Caco-2 (cell line): ENCODE measurements around the gene DKK1. TPM values are rescaled to one million over a fixed set of nuclear protein-coding genes. Genes with fewer than 3 reads are reported as not detected.
A peak's percentile ranks its signal among the peaks of the same experiment; 100 is the strongest.

ENCODE experiments used
- BruUV-seq: library from RNA; stranded (reverse); fragments of 400-500 nt; replicated peaks from 2 replicates; lab custom pipeline; 2021; lab: Mats Ljungman, UMichigan
- CTCF ChIA-PET: fragments of 300-600 bp; sonication (Branson Sonifier 250); formaldehyde crosslinking; loops from one replicate; lab custom pipeline; 2022; ENCODE audit warnings: antibody characterized with exemption; lab: Charles Lee
- POLR2A ChIA-PET: fragments of 300-600 bp; sonication (Branson Sonifier 250); formaldehyde crosslinking; loops from one replicate; lab custom pipeline; 2022; ENCODE audit warnings: antibody characterized with exemption; lab: Charles Lee
- DNase-seq, 2 experiments: peaks; one replicate each; pipeline versions ENCODE4 v3.0.0 to v3.0.0-alpha.2; 2020 to 2022
- H3K27me3 ChIP-seq: replicated peaks from 2 replicates; pipeline ENCODE4 v1.6.0; 2011; ENCODE audit warnings: low read length; ENCODE audit not compliant: control insufficient read depth, insufficient read depth
- H3K36me3 ChIP-seq: 2 replicates; pipeline ENCODE4 v1.5.1; 2011; ENCODE audit warnings: low read length; ENCODE audit not compliant: control insufficient read depth, insufficient read depth
- H3K4me1 ChIP-seq: fragments of 250-450 bp; sonication (Bioruptor Pico); 2 replicates; pipeline ENCODE4 v1.5.1; 2020; ENCODE audit warnings: mild to moderate bottlenecking
- H3K4me3 ChIP-seq: 2 replicates; pipeline ENCODE4 v1.5.1; 2011; ENCODE audit warnings: low read depth, mild to moderate bottlenecking, control low read depth, low read length
- H3K9me3 ChIP-seq: fragments of 250-450 bp; sonication (Bioruptor Pico); 2 replicates; pipeline ENCODE4 v1.5.1; 2020; ENCODE audit warnings: mild to moderate bottlenecking, moderate library complexity
- H3K27ac Mint-ChIP-seq: one replicate; pipeline ENCODE4 v1.8.0; 2022; ENCODE audit warnings: mixed read lengths; ENCODE audit not compliant: unreplicated experiment
- H3K27me3 Mint-ChIP-seq: one replicate; pipeline ENCODE4 v1.8.0; 2022; ENCODE audit warnings: mixed read lengths; ENCODE audit not compliant: insufficient read depth, unreplicated experiment
- H3K36me3 Mint-ChIP-seq: one replicate; pipeline ENCODE4 v1.8.0; 2022; ENCODE audit warnings: mild to moderate bottlenecking, mixed read lengths; ENCODE audit not compliant: insufficient read depth, unreplicated experiment
- H3K4me1 Mint-ChIP-seq: one replicate; pipeline ENCODE4 v1.8.0; 2022; ENCODE audit warnings: low read depth, mixed read lengths; ENCODE audit not compliant: unreplicated experiment
- H3K4me3 Mint-ChIP-seq: one replicate; pipeline ENCODE4 v1.8.0; 2022; ENCODE audit warnings: mild to moderate bottlenecking, moderate library complexity, mixed read lengths; ENCODE audit not compliant: unreplicated experiment
- H3K9me3 Mint-ChIP-seq: one replicate; pipeline ENCODE4 v1.8.0; 2022; ENCODE audit warnings: mixed read lengths; ENCODE audit not compliant: unreplicated experiment
- intact Hi-C: fragments of 100-400 bp; cut with micrococcal nuclease; formaldehyde crosslinking; loops from one replicate; pipeline ENCODE4 v1.10.0; 2022; ENCODE audit not compliant: unreplicated experiment
- total RNA-seq: library from RNA; stranded (reverse); gene quantifications from 2 replicates; pipeline ENCODE4 v1.2.3, GENCODE V29; 2022
- TF ChIP-seq, protein P1 (sequence below), 2 experiments: fragments of 200-600 bp in 1 of 2; IDR thresholded peaks; 1 replicate in 1 of 2; 2 replicates in 1 of 2; pipeline versions ENCODE4 v1.5.1 to v1.8.0; 2011 to 2022; ENCODE audit warnings: antibody characterized with exemption in 1 of 2, control low read depth in 1 of 2, inconsistent platforms in 1 of 2, low read depth in 1 of 2, low read length in 1 of 2, mild to moderate bottlenecking in 1 of 2, moderate library complexity in 1 of 2; ENCODE audit not compliant: insufficient read depth in 1 of 2, severe bottlenecking in 1 of 2, unreplicated experiment in 1 of 2

DKK1 gene
- total RNA-seq, 1 experiment from 2014 or later = 1,866 TPM

DNA sequence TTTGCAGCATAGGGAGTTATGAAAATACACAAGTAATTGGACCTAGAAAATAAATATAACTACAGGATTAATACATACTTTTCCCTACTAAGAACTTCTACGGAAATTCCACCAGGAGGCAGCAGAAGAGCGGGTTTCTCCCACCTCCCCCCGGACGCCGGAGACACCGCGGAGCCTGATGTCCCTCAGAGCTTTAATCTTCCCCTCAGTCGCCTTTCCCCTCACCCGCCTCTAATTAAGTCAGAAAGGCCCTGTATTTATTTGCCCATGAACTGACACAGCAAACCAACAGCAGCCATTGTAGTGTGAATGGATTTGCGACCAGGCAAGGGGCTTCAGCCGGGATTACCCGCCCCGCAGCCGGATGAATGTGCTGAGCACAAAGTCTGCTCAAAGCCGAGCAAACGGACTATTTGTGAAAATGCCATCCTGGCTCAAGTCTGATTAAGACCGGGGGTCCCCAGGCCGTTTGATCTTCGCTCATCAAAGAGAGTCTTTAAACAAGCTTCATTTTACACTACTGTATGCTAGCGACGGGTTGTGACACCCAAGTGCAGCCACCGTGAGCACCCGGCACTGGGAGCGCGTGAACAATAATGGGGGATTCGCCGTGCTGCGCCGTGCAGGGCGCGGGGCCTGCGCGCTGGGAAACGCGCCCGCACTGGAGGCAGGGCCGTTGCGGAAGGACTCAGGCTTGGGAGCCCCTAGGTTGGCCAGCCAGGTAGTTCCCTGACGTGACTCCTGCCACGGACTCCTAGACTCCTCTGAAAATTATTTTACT, 5.6 kb upstream of the DKK1 start:
- intact Hi-C loops = loop anchor here (1.0 kb wide), 7 partner anchors 181 to 472 kb away; no protein-coding TSS in a partner anchor
- Histone ChIP-seq H3K4me1 (peaks cover 28% of the 10 kb centered on the region), H3K9me3 (no peaks in the 10 kb centered on the region), H3K36me3 (no peaks in the 10 kb centered on the region), H3K4me3 (peak overlapping the region; percentile 88), H3K27me3 (no peaks in the 10 kb centered on the region)
- Mint-ChIP-seq H3K4me3 (peak overlapping the region; percentile 90), H3K4me1 (peaks cover 31% of the 10 kb centered on the region), H3K9me3 (no peaks in the 10 kb centered on the region), H3K36me3 (peaks cover 7% of the 10 kb centered on the region), H3K27me3 (no peaks in the 10 kb centered on the region), H3K27ac (peak overlapping the region; percentile 35)
- ChIA-PET POLR2A (interaction anchor here (0.6 to 1.5 kb wide), 2 partner anchors 258 to 419 kb away, joined by 8 to 10 read pairs; no protein-coding TSS in a partner anchor), CTCF (interaction anchor here (0.7 to 2.9 kb wide), 9 partner anchors 14 to 470 kb away, joined by 3 to 68 read pairs (median 8); no protein-coding TSS in a partner anchor)
- TF ChIP-seq, protein P1, sequence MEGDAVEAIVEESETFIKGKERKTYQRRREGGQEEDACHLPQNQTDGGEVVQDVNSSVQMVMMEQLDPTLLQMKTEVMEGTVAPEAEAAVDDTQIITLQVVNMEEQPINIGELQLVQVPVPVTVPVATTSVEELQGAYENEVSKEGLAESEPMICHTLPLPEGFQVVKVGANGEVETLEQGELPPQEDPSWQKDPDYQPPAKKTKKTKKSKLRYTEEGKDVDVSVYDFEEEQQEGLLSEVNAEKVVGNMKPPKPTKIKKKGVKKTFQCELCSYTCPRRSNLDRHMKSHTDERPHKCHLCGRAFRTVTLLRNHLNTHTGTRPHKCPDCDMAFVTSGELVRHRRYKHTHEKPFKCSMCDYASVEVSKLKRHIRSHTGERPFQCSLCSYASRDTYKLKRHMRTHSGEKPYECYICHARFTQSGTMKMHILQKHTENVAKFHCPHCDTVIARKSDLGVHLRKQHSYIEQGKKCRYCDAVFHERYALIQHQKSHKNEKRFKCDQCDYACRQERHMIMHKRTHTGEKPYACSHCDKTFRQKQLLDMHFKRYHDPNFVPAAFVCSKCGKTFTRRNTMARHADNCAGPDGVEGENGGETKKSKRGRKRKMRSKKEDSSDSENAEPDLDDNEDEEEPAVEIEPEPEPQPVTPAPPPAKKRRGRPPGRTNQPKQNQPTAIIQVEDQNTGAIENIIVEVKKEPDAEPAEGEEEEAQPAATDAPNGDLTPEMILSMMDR (IDR thresholded peaks at IDR 0.05; ENCODE audit: insufficient read depth in 1 of 2, low read depth in 1 of 2, low read length in 1 of 2, severe bottlenecking in 1 of 2, unreplicated experiment in 1 of 2) = peak; percentile 89 to 98
- peak; percentile 87 to 91 for DNase-seq
- BruUV-seq = no TSS peak

DNA sequence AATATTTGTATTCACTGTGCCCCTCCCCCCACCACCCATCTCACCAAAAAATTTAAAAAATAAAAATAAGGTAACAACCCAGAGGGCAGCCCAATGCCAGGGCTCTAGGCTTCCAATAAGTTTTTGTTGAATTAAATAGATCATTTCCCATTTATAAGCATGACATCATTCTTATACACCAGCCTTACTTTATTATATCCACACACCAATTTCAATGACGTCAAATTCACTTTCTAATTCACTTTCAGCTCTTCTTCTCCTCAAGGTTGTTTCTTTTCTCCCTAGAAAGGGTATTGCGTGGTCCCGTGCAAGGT, 1.2 kb upstream of the DKK1 start:
- POLR2A ChIA-PET = interaction anchor here (0.6 to 1.1 kb wide), 2 partner anchors 132 to 140 kb away, joined by 3 to 5 read pairs; no protein-coding TSS in a partner anchor
- intact Hi-C loops = loop anchor here (1.0 kb wide), 3 partner anchors 65 to 176 kb away; no protein-coding TSS in a partner anchor
- peaks cover 3% of the 10 kb centered on the region; the same call in 1 of the 2 replicates for H3K36me3 ChIP-seq

More for the DNA sequence above, 1.2 kb upstream of the DKK1 start:
- Mint-ChIP-seq H3K9me3 (no peaks in the 10 kb centered on the region), H3K27me3 (no peaks in the 10 kb centered on the region), H3K27ac (peak overlapping the region; percentile 95), H3K4me3 (peak overlapping the region; percentile 96), H3K4me1 (peaks cover 34% of the 10 kb centered on the region), H3K36me3 (peaks cover 52% of the 10 kb centered on the region)
- Histone ChIP-seq H3K4me1 (peaks cover 29% of the 10 kb centered on the region), H3K27me3 (no peaks in the 10 kb centered on the region), H3K9me3 (no peaks in the 10 kb centered on the region), H3K4me3 (peak overlapping the region; percentile 63)
- BruUV-seq = no TSS peak
- TF ChIP-seq, protein P1 (IDR thresholded peaks at IDR 0.05; ENCODE audit: insufficient read depth in 1 of 2, low read depth in 1 of 2, low read length in 1 of 2, severe bottlenecking in 1 of 2, unreplicated experiment in 1 of 2) = no peak
- DNase-seq = no peak
- CTCF ChIA-PET = interaction anchor here (1.2 to 2.5 kb wide), 2 partner anchors 10 to 154 kb away, joined by 5 to 7 read pairs; no protein-coding TSS in a partner anchor
